GM12801 (cell line): ENCODE data around the gene CYSLTR1.

Experiments used
- CTCF ChIP-seq: IDR thresholded peaks from one replicate; pipeline ENCODE4 v1.5.1; 2011; ENCODE audit warnings: control low read depth; ENCODE audit not compliant: insufficient read length; ENCODE audit errors: extremely low read depth

CYSLTR1 gene

GRCh38 chrX:78314561-78314960 lies 12.8 kb downstream of the CYSLTR1 start:
- TF ChIP-seq CTCF, result no peak

GRCh38 chrX:78313526-78313925 lies 13.9 kb downstream of the CYSLTR1 start:
- TF ChIP-seq CTCF, result no peak

- no peak for TF ChIP-seq CTCF
These were observed 19.7 kb downstream of the CYSLTR1 start for GRCh38 chrX:78307665-78308064.

GRCh38 chrX:78303086-78303485 lies 24.3 kb downstream of the CYSLTR1 start:
- no peak for TF ChIP-seq CTCF

- no peak for TF ChIP-seq CTCF
These were observed 43.9 kb downstream of the CYSLTR1 start for GRCh38 chrX:78283511-78283910.

GRCh38 chrX:78237127-78237526 lies 90.3 kb downstream of the CYSLTR1 start:
- no peak for TF ChIP-seq CTCF
